Stomach (tissue), 9 donors: ENCODE measurements around the gene NIPAL1. TPM values are rescaled to one million over a fixed set of nuclear protein-coding genes. Genes with fewer than 3 reads are reported as not detected.

Experiments used
- DNase-seq, 2 donors: peaks; one replicate each; pipeline versions ENCODE4 v3.0.0 to v3.0.0-alpha.2; 2013 to 2019
- H3K27ac ChIP-seq, 5 donors: fragments of 200-600 bp in 4 of 5; sonication (generic) in 4 of 5; one replicate each; pipeline ENCODE4 v1.5.1; 2013 to 2019; ENCODE audit warnings: mild to moderate bottlenecking in 1 of 5, moderate library complexity in 1 of 5
- H3K27me3 ChIP-seq, 3 donors: fragments of 200-600 bp; sonication (generic); one replicate each; pipeline ENCODE4 v1.5.1; 2017 to 2019; ENCODE audit warnings: mixed run types in 1 of 3
- H3K36me3 ChIP-seq, 4 donors: fragments of 200-600 bp; sonication (generic); 1 replicate in 3 of 4; 2 replicates in 1 of 4; pipeline ENCODE4 v1.5.1; 2016 to 2019
- H3K4me1 ChIP-seq, 4 donors: fragments of 200-600 bp; sonication (generic); one replicate each; pipeline ENCODE4 v1.5.1; 2016 to 2019
- H3K4me3 ChIP-seq, 4 donors: fragments of 200-600 bp; sonication (generic) in 3 of 4; one replicate each; pipeline ENCODE4 v1.5.1; 2016 to 2019; ENCODE audit warnings: mild to moderate bottlenecking in 1 of 4
- H3K9me3 ChIP-seq, 4 donors: fragments of 200-600 bp; sonication (generic); one replicate each; pipeline ENCODE4 v1.5.1; 2016 to 2019
- CTCF ChIP-seq, 7 experiments: fragments of 450-650 bp in 4 of 7; fragments of 200-600 bp in 3 of 7; sonication (generic) in 3 of 7; IDR thresholded peaks; one replicate each; pipeline ENCODE4 v1.5.1; 2016 to 2019; ENCODE audit warnings: antibody characterized with exemption in 7 of 7, control low read depth in 2 of 7, mild to moderate bottlenecking in 1 of 7
- EP300 ChIP-seq: sonication (generic); formaldehyde crosslinking; IDR thresholded peaks from one replicate; pipeline ENCODE4 v1.6.1; 2017; ENCODE audit warnings: antibody characterized with exemption
- POLR2A ChIP-seq, 4 donors: fragments of 450-650 bp; IDR thresholded peaks; one replicate each; pipeline ENCODE4 v1.6.1; 2016; ENCODE audit warnings: antibody characterized with exemption in 4 of 4, control low read depth in 2 of 4, mild to moderate bottlenecking in 1 of 4, moderate library complexity in 1 of 4
- POLR2AphosphoS5 ChIP-seq, 3 donors: sonication (generic); formaldehyde crosslinking; IDR thresholded peaks; one replicate each; pipeline ENCODE4 v1.6.1; 2016; ENCODE audit warnings: antibody characterized with exemption in 3 of 3
- WGBS, 5 donors: extraction: QIAGEN DNeasy Blood & Tissue Kit in 3 of 5; methylation state at CpG; one replicate each; pipeline versions ENCODE4 v1.1.5 to v1.1.7; 2013 to 2018; 5-methylcytosine and 5-hydroxymethylcytosine counted together
- intact Hi-C: fragments of 100-400 bp; cut with DNase I; formaldehyde crosslinking; loops from one replicate; pipeline ENCODE4 v1.15.1; 2023; ENCODE audit warnings: low total_unique reads
- polyA plus RNA-seq, 3 donors: library from polyadenylated mRNA; stranded (reverse); fragments of 200-250 nt; gene quantifications; one replicate each; pipeline ENCODE4 v1.2.3, GENCODE V29; 2013
- total RNA-seq, 5 donors: library from RNA; depleted of rRNA; stranded (reverse); fragments of >200 nt; gene quantifications; one replicate each; pipeline versions ENCODE4 v1.1.0 to v1.2.3, GENCODE V29; 2014 to 2016
- donor health status: healthy with polysubstance abuse.
- donor health status: Bipolar disorder and iron deficiency.
- donor health status: healthy.

The NIPAL1 gene
- total and polyA plus RNA-seq, 8 donors, result under 0.01 to 22.0 (median 2.9) TPM; not detected in 1

GRCh38 chr4:48012824-48013223 lies 3.7 kb upstream of the NIPAL1 start:
- H3K4me3 ChIP-seq, result no peak overlapping the region
- DNase-seq, result no peak
- H3K27me3 ChIP-seq, result peaks cover 0 to 25% (median 0%) of the 10 kb centered on the region in 3 donors
- peaks cover 0 to 5% (median under 1%) of the 10 kb centered on the region in 4 donors for H3K9me3 ChIP-seq
- intact Hi-C loops, result no loop called here
- 52 to 64% (median 61%) methylated on average over 3 of the region's 3 CpGs for WGBS, 5 donors
- TF ChIP-seq POLR2A (IDR thresholded peaks at IDR 0.05) (no peak), EP300 (no peak)
- H3K36me3 ChIP-seq, result no peaks in the 10 kb centered on the region
- H3K4me1 ChIP-seq, result peaks cover 6 to 24% (median 22%) of the 10 kb centered on the region in 4 donors
- no peak overlapping the region for H3K27ac ChIP-seq

- Histone ChIP-seq H3K36me3 (no peaks in the 10 kb centered on the region), H3K27ac (peak overlapping the region in 1 of 5 donors; percentile 88), H3K4me1 (peaks cover 10 to 27% (median 22%) of the 10 kb centered on the region in 4 donors), H3K4me3 (no peak overlapping the region), H3K27me3 (peaks cover 0 to 26% (median 0%) of the 10 kb centered on the region in 3 donors), H3K9me3 (no peaks in the 10 kb centered on the region)
- 73 to 92% (median 90%) methylated on average over 4 of the region's 4 CpGs for WGBS, 5 donors
- DNase-seq, result peak in 1 of 2 donors; percentile 23
- intact Hi-C loops, result no loop called here
- TF ChIP-seq EP300 (no peak), CTCF (IDR thresholded peaks at IDR 0.05) (no peak), POLR2A (IDR thresholded peaks at IDR 0.05) (no peak), POLR2AphosphoS5 (IDR thresholded peaks at IDR 0.05) (no peak)
Measured at GRCh38 chr4:48015216-48015615, 1.4 kb upstream of the NIPAL1 start.

GRCh38 chr4:48015678-48016077 lies 894 bp upstream of the NIPAL1 start:
- peak; percentile 28 to 29 for DNase-seq
- TF ChIP-seq POLR2AphosphoS5 (IDR thresholded peaks at IDR 0.05), result no peak
- TF ChIP-seq EP300, result no peak
- no peak for TF ChIP-seq CTCF (IDR thresholded peaks at IDR 0.05)
- Histone ChIP-seq H3K27me3 (peaks cover 0 to 26% (median 0%) of the 10 kb centered on the region in 3 donors), H3K4me3 (peak overlapping the region; percentile 60 to 72 (median 66)), H3K36me3 (no peaks in the 10 kb centered on the region), H3K27ac (peak overlapping the region in 4 of 5 donors; percentile 1 to 88 (median 80)), H3K9me3 (no peaks in the 10 kb centered on the region), H3K4me1 (peaks cover 10 to 27% (median 22%) of the 10 kb centered on the region in 4 donors)
- intact Hi-C loops, result no loop called here
- 34 to 66% (median 50%) methylated on average over 5 of the region's 5 CpGs for WGBS, 5 donors

- Histone ChIP-seq H3K9me3 (no peaks in the 10 kb centered on the region), H3K4me1 (peaks cover 10 to 27% (median 22%) of the 10 kb centered on the region in 4 donors), H3K27me3 (peaks cover 0 to 26% (median 0%) of the 10 kb centered on the region in 3 donors), H3K27ac (peak overlapping the region; percentile 79 to 92 (median 82)), H3K36me3 (no peaks in the 10 kb centered on the region), H3K4me3 (peak overlapping the region; percentile 60 to 72 (median 66))
- WGBS, 5 donors, result 1 to 3% (median 2%) methylated on average over 15 to 35 of the region's 35 CpGs
- peak; percentile 69 to 86 for DNase-seq
- TF ChIP-seq POLR2AphosphoS5 (IDR thresholded peaks at IDR 0.05) (no peak), CTCF (IDR thresholded peaks at IDR 0.05) (no peak)
- intact Hi-C loops, result no loop called here
Measured at GRCh38 chr4:48017108-48017571, 568 bp downstream of the NIPAL1 start.

- Histone ChIP-seq H3K36me3 (no peaks in the 10 kb centered on the region), H3K4me1 (peaks cover 10 to 27% (median 22%) of the 10 kb centered on the region in 4 donors), H3K27ac (no peak overlapping the region), H3K9me3 (no peaks in the 10 kb centered on the region), H3K4me3 (no peak overlapping the region), H3K27me3 (peaks cover 0 to 26% (median 0%) of the 10 kb centered on the region in 3 donors)
- 57 to 69% (median 62%) methylated on average over 2 of the region's 2 CpGs for WGBS, 5 donors
- intact Hi-C loops, result no loop called here
- TF ChIP-seq POLR2A (IDR thresholded peaks at IDR 0.05) (no peak), EP300 (no peak), CTCF (IDR thresholded peaks at IDR 0.05) (no peak), POLR2AphosphoS5 (IDR thresholded peaks at IDR 0.05) (no peak)
- DNase-seq, result no peak
Measured at GRCh38 chr4:48018112-48018511, 1.5 kb downstream of the NIPAL1 start.
